Measurements from ENCODE around the gene ANGPTL8.
A peak's percentile ranks its signal among the peaks of the same experiment; 100 is the strongest.

The ANGPTL8 gene

DNA sequence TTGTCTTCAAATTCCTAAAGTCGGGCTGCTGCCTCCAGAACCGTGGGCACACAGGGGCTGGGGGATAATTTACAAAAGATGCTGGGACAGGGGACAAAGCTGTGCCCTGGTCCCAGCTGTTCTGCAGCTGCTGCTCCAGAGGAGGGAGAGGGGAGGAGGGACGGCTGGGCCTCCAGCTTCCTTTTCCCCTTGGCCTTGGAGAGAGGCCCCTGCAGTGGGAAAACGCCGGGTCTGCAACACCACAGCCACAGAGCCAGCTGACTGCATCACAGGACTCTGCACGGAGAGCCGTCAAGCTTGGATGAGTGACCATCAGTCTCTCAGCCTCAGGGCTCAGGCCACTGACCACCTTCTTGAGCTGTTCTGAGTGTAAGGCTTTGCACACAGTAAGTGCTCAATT is 16.8 kb downstream of the ANGPTL8 start:
- H3K36me3 ChIP-seq (ENCODE audit: control insufficient read depth in 5 of 5, insufficient read depth in 5 of 5, low read length in 5 of 5), result peaks cover 0 to 14% (median 13%) of the 10 kb centered on the region in 5 donors
- H3K9me3 ChIP-seq (ENCODE audit: control insufficient read depth in 5 of 5, low read length in 5 of 5), result no peaks in the 10 kb centered on the region
- H3K4me1 ChIP-seq (ENCODE audit: control insufficient read depth in 5 of 5, insufficient read depth in 5 of 5, low read length in 5 of 5), result peaks cover 2 to 43% (median 16%) of the 10 kb centered on the region in 5 donors
- H3K4me3 ChIP-seq (ENCODE audit: low read depth in 1 of 5, low read length in 5 of 5), result no peak overlapping the region
- peak overlapping the region in 1 of 5 donors; percentile 23 for H3K9ac ChIP-seq (ENCODE audit: low read length in 5 of 5)
- no peaks in the 10 kb centered on the region for H3K27me3 ChIP-seq (ENCODE audit: control insufficient read depth in 5 of 5, insufficient read depth in 4 of 5, low read length in 5 of 5)
- H3K27ac ChIP-seq (ENCODE audit: low read depth, low read length), result peak overlapping the region; percentile 13

DNA sequence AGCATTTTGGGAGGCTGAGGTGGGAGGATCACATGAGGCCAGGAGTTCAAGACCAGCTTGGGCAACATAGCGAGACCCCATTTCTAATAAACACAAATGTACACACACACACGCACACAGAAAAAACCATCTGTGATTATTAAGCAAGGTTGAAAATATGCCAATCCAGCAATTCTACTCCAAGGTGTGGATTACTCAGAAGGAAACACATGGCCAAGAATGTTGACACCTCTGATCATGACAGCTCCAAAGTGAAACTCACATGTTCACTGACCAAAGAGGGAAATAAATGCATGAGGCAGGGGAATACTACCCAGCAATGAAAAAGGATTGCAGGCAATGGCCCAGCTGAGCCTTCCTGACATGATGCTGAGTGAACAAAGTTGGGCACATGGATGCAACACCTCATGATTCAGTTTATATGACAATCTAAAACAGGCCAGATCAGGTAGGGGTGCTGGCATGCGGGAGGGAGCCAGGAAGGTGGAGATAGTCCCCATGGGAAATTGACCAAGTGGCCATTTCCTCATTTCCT is 18.5 kb downstream of the ANGPTL8 start:
- H3K27me3 ChIP-seq (ENCODE audit: control insufficient read depth in 5 of 5, insufficient read depth in 4 of 5, low read length in 5 of 5), result no peaks in the 10 kb centered on the region
- H3K9ac ChIP-seq (ENCODE audit: low read length in 5 of 5), result no peak overlapping the region
- no peak overlapping the region for H3K27ac ChIP-seq (ENCODE audit: low read depth, low read length)
- H3K4me3 ChIP-seq (ENCODE audit: low read depth in 1 of 5, low read length in 5 of 5), result no peak overlapping the region
- no peaks in the 10 kb centered on the region for H3K36me3 ChIP-seq (ENCODE audit: control insufficient read depth in 5 of 5, insufficient read depth in 5 of 5, low read length in 5 of 5)
- no peaks in the 10 kb centered on the region for H3K9me3 ChIP-seq (ENCODE audit: control insufficient read depth in 5 of 5, low read length in 5 of 5)
- H3K4me1 ChIP-seq (ENCODE audit: control insufficient read depth in 5 of 5, insufficient read depth in 5 of 5, low read length in 5 of 5), result peaks cover 2 to 43% (median 29%) of the 10 kb centered on the region in 5 donors

DNA sequence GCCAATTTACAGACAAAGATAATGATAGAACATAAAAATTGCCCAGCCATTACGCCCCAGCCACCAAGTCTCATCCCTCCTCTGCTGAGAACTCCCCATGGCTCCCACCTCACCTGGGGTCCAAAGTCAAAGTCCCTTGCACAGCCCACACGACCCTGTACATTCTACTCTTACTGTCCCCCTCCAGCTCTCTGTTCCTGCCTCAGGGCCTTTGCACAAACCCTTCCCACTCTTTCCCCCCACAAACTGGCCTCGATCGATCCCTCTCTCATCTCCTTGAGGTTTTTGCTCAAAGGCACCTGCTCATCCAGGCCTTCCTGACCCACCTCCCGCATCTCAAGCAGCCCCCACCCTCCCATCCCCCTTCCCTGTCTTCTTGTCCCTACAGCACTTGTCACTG is 21.6 kb downstream of the ANGPTL8 start:
- peak overlapping the region in 3 of 5 donors; percentile 69 to 81 (median 81) for H3K4me3 ChIP-seq (ENCODE audit: low read depth in 1 of 5, low read length in 5 of 5)
- peak overlapping the region in 4 of 5 donors; percentile 71 to 81 (median 81) for H3K9ac ChIP-seq (ENCODE audit: low read length in 5 of 5)
- H3K36me3 ChIP-seq (ENCODE audit: control insufficient read depth in 5 of 5, insufficient read depth in 5 of 5, low read length in 5 of 5), result no peaks in the 10 kb centered on the region
- no peaks in the 10 kb centered on the region for H3K9me3 ChIP-seq (ENCODE audit: control insufficient read depth in 5 of 5, low read length in 5 of 5)
- peaks cover 2 to 42% (median 25%) of the 10 kb centered on the region in 5 donors for H3K4me1 ChIP-seq (ENCODE audit: control insufficient read depth in 5 of 5, insufficient read depth in 5 of 5, low read length in 5 of 5)
- H3K27ac ChIP-seq (ENCODE audit: low read depth, low read length), result peak overlapping the region; percentile 62
- H3K27me3 ChIP-seq (ENCODE audit: control insufficient read depth in 5 of 5, insufficient read depth in 4 of 5, low read length in 5 of 5), result no peaks in the 10 kb centered on the region

DNA sequence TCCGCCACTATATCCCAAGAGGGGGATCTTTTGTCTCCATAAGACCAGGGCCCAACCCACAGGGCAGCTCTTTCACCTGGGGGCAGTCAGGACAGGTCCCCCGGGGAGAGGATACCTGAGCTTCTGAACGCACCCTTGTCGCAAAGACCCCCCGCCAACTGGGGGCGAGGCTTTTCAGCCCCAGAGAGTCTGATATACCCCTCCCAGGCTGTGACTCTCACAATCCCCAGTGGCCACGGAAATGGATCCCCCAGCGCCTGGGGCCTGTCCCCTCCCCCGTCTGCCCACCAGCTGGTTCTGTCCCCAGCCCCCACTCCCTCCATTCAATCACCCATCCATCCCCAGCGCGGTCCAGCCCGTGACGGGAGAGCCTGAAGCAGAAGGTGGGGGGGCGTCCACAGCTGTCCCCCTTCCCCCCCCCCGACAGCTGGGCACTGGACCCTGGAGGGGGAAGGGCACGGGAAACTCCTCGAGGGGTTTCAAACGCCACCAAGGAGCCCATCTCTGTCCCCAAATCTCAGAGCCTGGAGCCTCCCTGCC is 22.1 kb downstream of the ANGPTL8 start:
- no peaks in the 10 kb centered on the region for H3K36me3 ChIP-seq (ENCODE audit: control insufficient read depth in 5 of 5, insufficient read depth in 5 of 5, low read length in 5 of 5)
- peak overlapping the region in 4 of 5 donors; percentile 71 to 81 (median 81) for H3K9ac ChIP-seq (ENCODE audit: low read length in 5 of 5)
- H3K4me3 ChIP-seq (ENCODE audit: low read depth in 1 of 5, low read length in 5 of 5), result peak overlapping the region; percentile 48 to 81 (median 73)
- H3K9me3 ChIP-seq (ENCODE audit: control insufficient read depth in 5 of 5, low read length in 5 of 5), result no peaks in the 10 kb centered on the region
- no peaks in the 10 kb centered on the region for H3K27me3 ChIP-seq (ENCODE audit: control insufficient read depth in 5 of 5, insufficient read depth in 4 of 5, low read length in 5 of 5)
- peak overlapping the region; percentile 62 for H3K27ac ChIP-seq (ENCODE audit: low read depth, low read length)
- H3K4me1 ChIP-seq (ENCODE audit: control insufficient read depth in 5 of 5, insufficient read depth in 5 of 5, low read length in 5 of 5), result peaks cover 0 to 37% (median 21%) of the 10 kb centered on the region in 5 donors

DNA sequence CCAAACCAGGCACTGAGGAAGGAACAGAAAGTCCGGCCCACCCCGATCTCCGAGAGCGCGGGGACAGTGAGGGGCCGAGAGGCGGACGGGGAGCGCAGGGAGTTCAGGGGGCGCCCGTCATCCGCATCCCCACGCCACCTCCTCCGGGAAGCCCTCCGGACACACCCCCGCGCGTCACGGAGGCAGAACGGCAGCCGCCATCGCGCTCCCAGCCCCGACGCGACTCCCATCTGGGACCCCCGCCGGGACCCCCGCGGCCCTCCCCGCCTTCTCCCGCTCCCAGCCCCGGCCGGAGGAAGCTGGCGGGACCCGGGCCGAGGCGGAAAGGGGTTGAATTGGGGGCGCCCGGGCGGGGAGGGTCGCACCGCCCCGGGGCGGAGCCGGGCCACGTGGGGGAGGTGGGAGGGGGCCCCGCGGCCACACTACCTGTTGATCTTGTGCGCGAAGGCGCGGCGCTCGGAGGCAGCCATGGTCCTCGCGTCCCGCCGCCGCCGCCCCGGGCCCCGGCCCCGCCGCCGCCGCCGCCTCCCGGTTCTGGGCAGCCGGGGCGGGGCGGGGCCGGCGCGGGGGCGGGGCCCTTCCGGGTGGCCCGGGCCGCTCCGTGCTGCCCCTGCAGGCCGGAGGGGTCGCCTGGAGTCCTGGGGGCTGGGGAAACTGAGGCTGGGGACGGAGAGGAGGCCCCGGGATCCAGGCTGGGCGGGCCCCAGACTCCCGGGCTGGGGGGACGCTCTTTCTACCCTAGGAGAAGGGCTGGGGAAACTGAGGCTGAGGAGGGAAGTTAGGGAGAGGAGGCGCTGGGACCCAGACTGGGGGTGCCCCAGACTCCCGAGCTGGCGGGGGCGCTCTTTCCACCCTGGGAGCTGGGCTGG is 22.8 kb downstream of the ANGPTL8 start, which contains the start of gene DOCK6:
TSS of gene DOCK6 (minus strand) at position 554 of the 869 bp plus-strand sequence. CDS start at position 470, 84 bp downstream.
- peak within 1 kb of the TSS; percentile 48 to 81 (median 73) for H3K4me3 ChIP-seq (ENCODE audit: low read depth in 1 of 5, low read length in 5 of 5)
- H3K9ac ChIP-seq (ENCODE audit: low read length in 5 of 5), result peak within 1 kb of the TSS in 4 of 5 donors; percentile 71 to 84 (median 81)

DNA sequence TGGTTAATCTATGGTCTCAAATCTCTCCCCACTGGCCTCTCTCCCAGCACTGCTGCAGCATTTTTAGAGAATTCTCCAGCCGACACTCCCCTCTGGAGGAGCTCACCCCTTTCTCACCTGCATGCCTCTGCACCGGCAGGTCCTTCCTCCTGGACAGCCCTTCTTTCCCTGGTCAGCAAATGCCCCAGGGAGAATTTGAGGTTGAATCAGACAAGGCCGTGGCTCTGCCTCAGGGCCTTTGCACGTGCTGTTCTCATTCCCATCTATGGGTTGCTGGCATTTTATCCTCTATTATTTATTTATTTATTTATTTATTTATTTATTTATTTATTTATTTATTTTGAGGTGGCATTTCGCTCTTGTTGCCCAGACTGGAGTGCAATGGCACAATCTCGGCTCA is 24.3 kb downstream of the ANGPTL8 start:
- H3K4me3 ChIP-seq (ENCODE audit: low read depth in 1 of 5, low read length in 5 of 5), result no peak overlapping the region
- H3K9ac ChIP-seq (ENCODE audit: low read length in 5 of 5), result no peak overlapping the region
- H3K4me1 ChIP-seq (ENCODE audit: control insufficient read depth in 5 of 5, insufficient read depth in 5 of 5, low read length in 5 of 5), result peaks cover 0 to 43% (median 24%) of the 10 kb centered on the region in 5 donors
- no peaks in the 10 kb centered on the region for H3K36me3 ChIP-seq (ENCODE audit: control insufficient read depth in 5 of 5, insufficient read depth in 5 of 5, low read length in 5 of 5)
- no peak overlapping the region for H3K27ac ChIP-seq (ENCODE audit: low read depth, low read length)
- no peaks in the 10 kb centered on the region for H3K27me3 ChIP-seq (ENCODE audit: control insufficient read depth in 5 of 5, insufficient read depth in 4 of 5, low read length in 5 of 5)
- no peaks in the 10 kb centered on the region for H3K9me3 ChIP-seq (ENCODE audit: control insufficient read depth in 5 of 5, low read length in 5 of 5)

More for the DNA sequence above, 22.8 kb downstream of the ANGPTL8 start, which contains the start of gene DOCK6:
- H3K9me3 ChIP-seq (ENCODE audit: control insufficient read depth in 5 of 5, low read length in 5 of 5), result no peaks in the 10 kb centered on the region
- H3K36me3 ChIP-seq (ENCODE audit: control insufficient read depth in 5 of 5, insufficient read depth in 5 of 5, low read length in 5 of 5), result no peaks in the 10 kb centered on the region
- no peaks in the 10 kb centered on the region for H3K27me3 ChIP-seq (ENCODE audit: control insufficient read depth in 5 of 5, insufficient read depth in 4 of 5, low read length in 5 of 5)
- peaks cover 0 to 37% (median 21%) of the 10 kb centered on the region in 5 donors for H3K4me1 ChIP-seq (ENCODE audit: control insufficient read depth in 5 of 5, insufficient read depth in 5 of 5, low read length in 5 of 5)
- peak within 1 kb of the TSS; percentile 62 for H3K27ac ChIP-seq (ENCODE audit: low read depth, low read length)

DNA sequence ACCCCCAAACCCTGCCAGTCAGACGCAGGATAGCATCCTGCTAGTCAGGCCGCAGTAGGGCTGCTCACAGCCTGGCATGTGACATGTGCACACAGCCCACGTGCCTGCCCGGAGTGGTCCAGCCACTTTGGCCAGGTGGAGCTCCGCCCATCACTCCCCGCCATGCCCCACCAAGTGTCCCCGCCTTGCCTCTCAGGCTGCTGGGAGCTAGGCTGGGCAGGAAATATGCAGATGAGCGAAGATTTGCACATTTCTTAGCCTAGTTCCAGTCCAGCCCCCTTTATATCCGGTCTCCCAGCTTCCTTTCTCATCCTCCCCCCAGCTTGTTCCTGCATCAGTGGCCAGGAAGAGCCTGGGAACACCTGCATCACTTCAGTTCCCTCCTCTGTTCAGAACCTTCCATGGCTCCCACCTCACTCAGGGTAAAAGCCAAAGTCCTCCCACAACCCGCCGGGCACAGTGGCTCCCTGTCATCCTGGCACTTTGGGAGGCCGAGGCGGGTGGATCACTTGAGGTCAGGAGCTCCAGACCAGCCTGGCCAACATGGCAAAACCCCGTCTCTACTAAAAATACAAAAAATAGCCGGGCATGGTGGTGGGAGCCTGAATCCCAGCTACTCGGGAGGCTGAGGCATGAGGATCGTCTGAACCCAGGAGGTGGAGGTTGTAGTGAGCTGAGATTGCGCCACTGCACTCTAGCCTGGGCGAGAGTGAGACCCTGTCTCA is 25.2 kb downstream of the ANGPTL8 start:
- Histone ChIP-seq H3K4me1 (ENCODE audit: control insufficient read depth in 5 of 5, insufficient read depth in 5 of 5, low read length in 5 of 5) (peaks cover 0 to 52% (median 25%) of the 10 kb centered on the region in 5 donors), H3K9ac (ENCODE audit: low read length in 5 of 5) (peak overlapping the region in 1 of 5 donors; percentile 4), H3K36me3 (ENCODE audit: control insufficient read depth in 5 of 5, insufficient read depth in 5 of 5, low read length in 5 of 5) (no peaks in the 10 kb centered on the region), H3K27ac (ENCODE audit: low read depth, low read length) (peak overlapping the region; percentile 46), H3K4me3 (ENCODE audit: low read depth in 1 of 5, low read length in 5 of 5) (no peak overlapping the region), H3K9me3 (ENCODE audit: control insufficient read depth in 5 of 5, low read length in 5 of 5) (no peaks in the 10 kb centered on the region), H3K27me3 (ENCODE audit: control insufficient read depth in 5 of 5, insufficient read depth in 4 of 5, low read length in 5 of 5) (no peaks in the 10 kb centered on the region)

DNA sequence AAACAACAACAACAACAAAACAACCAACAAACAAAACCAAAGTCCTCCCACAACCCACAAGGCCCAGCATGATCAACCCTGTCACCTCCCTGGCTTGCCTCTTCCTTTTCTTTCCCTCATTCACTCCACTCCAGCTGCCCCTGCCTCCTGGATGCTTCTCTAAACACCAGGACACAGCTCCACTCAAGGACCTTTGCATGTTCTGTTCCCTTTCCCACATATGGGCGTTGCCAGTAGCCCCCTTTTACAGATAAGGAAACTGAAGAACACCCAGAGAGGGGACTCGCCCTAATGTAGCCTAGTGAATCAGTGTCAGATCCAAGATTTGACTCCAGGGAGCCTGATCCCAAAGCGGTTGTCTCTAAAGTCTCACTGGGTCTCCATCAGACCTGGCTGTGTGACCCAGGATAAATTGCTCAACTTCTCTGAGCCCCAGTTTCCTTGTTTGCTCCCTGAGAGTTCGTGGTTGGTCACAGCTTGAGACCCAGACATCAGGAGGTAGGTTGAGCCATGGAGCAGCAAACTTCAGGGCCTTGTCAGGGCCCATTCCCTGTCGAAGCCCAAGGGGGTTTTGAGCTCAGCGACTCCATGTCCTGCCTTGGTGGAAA is 25.9 kb downstream of the ANGPTL8 start:
- H3K27ac ChIP-seq (ENCODE audit: low read depth, low read length), result peak overlapping the region; percentile 46
- no peak overlapping the region for H3K4me3 ChIP-seq (ENCODE audit: low read depth in 1 of 5, low read length in 5 of 5)
- no peaks in the 10 kb centered on the region for H3K36me3 ChIP-seq (ENCODE audit: control insufficient read depth in 5 of 5, insufficient read depth in 5 of 5, low read length in 5 of 5)
- no peaks in the 10 kb centered on the region for H3K27me3 ChIP-seq (ENCODE audit: control insufficient read depth in 5 of 5, insufficient read depth in 4 of 5, low read length in 5 of 5)
- H3K4me1 ChIP-seq (ENCODE audit: control insufficient read depth in 5 of 5, insufficient read depth in 5 of 5, low read length in 5 of 5), result peaks cover 0 to 52% (median 25%) of the 10 kb centered on the region in 5 donors
- no peaks in the 10 kb centered on the region for H3K9me3 ChIP-seq (ENCODE audit: control insufficient read depth in 5 of 5, low read length in 5 of 5)
- no peak overlapping the region for H3K9ac ChIP-seq (ENCODE audit: low read length in 5 of 5)

DNA sequence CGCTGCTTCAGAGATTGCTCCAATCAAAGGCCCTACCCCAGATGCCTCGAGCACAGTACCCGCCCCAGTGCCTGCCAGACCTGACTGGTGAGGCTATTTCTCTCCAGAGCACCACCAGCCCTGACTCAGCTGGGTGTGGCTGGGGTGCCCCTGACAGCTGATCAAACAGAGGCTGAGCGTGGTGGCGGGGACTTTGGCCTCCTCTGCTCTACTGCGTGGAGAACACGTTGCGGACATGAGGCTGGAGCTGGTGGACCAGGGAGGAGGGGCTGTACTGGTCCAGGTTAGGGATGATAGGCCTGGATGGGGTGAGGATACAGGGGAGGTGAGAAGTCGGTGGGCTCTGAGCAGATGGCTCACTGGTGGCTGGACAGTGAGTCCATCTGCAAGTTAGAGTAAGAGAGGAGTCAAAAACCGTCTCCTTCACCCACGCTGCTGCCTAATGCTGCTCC is 26.4 kb downstream of the ANGPTL8 start:
- Histone ChIP-seq H3K4me3 (ENCODE audit: low read depth in 1 of 5, low read length in 5 of 5) (no peak overlapping the region), H3K27ac (ENCODE audit: low read depth, low read length) (peak overlapping the region; percentile 46), H3K4me1 (ENCODE audit: control insufficient read depth in 5 of 5, insufficient read depth in 5 of 5, low read length in 5 of 5) (peaks cover 0 to 52% (median 25%) of the 10 kb centered on the region in 5 donors), H3K9me3 (ENCODE audit: control insufficient read depth in 5 of 5, low read length in 5 of 5) (no peaks in the 10 kb centered on the region), H3K9ac (ENCODE audit: low read length in 5 of 5) (no peak overlapping the region), H3K36me3 (ENCODE audit: control insufficient read depth in 5 of 5, insufficient read depth in 5 of 5, low read length in 5 of 5) (no peaks in the 10 kb centered on the region), H3K27me3 (ENCODE audit: control insufficient read depth in 5 of 5, insufficient read depth in 4 of 5, low read length in 5 of 5) (no peaks in the 10 kb centered on the region)
